Subcutaneous adipose tissue (tissue), 4 donors: Measurements from ENCODE around the gene ZNF45. TPM values are rescaled to one million over a fixed set of nuclear protein-coding genes. Genes with fewer than 3 reads are reported as not detected.

ENCODE experiments used
- CTCF ChIP-seq: fragments of 450-650 bp; IDR thresholded peaks from one replicate; pipeline ENCODE4 v1.5.1; 2016; ENCODE audit warnings: low read depth, mild to moderate bottlenecking, control low read depth, antibody characterized with exemption, moderate library complexity
- total RNA-seq, 4 donors: library from RNA; depleted of rRNA; stranded (reverse); fragments of >200 nt; gene quantifications; one replicate each; pipeline ENCODE4 v1.1.0, GENCODE V29; 2016

ZNF45 gene
- 1 to 10 TPM; 5.9 to 8.7 (median 7.1) TPM for total RNA-seq

- no peak for TF ChIP-seq CTCF
Observed at GRCh38 chr19:43934985-43935708, at the start of gene ZNF45. TSS of gene ZNF45 (minus strand) at chr19:43935282. CDS start at chr19:43922185, 13,097 bp downstream.

- no peak for TF ChIP-seq CTCF
Observed at GRCh38 chr19:43984687-43985000, 49.6 kb upstream of the ZNF45 start.

- no peak for TF ChIP-seq CTCF
Observed at GRCh38 chr19:43983912-43984686, 49.0 kb upstream of the ZNF45 start, which contains the start of gene ZNF155. TSS of gene ZNF155 (plus strand) at chr19:43984188. CDS start at chr19:43988544, 4,356 bp downstream.

GRCh38 chr19:43983544-43983911, 48.4 kb upstream of the ZNF45 start:
- TF ChIP-seq CTCF: no peak

- TF ChIP-seq CTCF: no peak
Observed at GRCh38 chr19:43976732-43977131, 41.6 kb upstream of the ZNF45 start.

- no peak for TF ChIP-seq CTCF
Observed at GRCh38 chr19:43966079-43966694, 31.1 kb upstream of the ZNF45 start.

- no peak for TF ChIP-seq CTCF
Observed at GRCh38 chr19:43960411-43960810, 25.3 kb upstream of the ZNF45 start.
